HCT116 (cell line): Measurements from ENCODE around the gene MOK. TPM values are rescaled to one million over a fixed set of nuclear protein-coding genes. Genes with fewer than 3 reads are reported as not detected.

Experiments
- ATAC-seq: fragments of 200-7000 bp; cut with Tn5 transposase; 2 replicates; pipeline ENCODE4 v1.9.1; 2020; ENCODE audit warnings: mild to moderate bottlenecking, moderate library complexity
- BruUV-seq: library from RNA; stranded (reverse); fragments of 400-500 nt; replicated peaks from 2 replicates; lab custom pipeline; 2021; lab: Mats Ljungman, UMichigan
- CTCF ChIA-PET: fragments of 300-600 bp; sonication (Branson Sonifier 250); formaldehyde crosslinking; loops from one replicate; lab custom pipeline; 2021; ENCODE audit warnings: antibody characterized with exemption; lab: Charles Lee
- POLR2A ChIA-PET: fragments of 300-600, 350-600 bp; sonication (Branson Sonifier 250); formaldehyde crosslinking; loops from one replicate; lab custom pipeline; 2021; ENCODE audit warnings: antibody characterized with exemption; lab: Charles Lee
- RAD21 ChIA-PET, 2 experiments: fragments of 300-600 bp; sonication (Branson Sonifier 250); formaldehyde crosslinking; loops; one replicate each; lab custom pipeline; 2023; ENCODE audit warnings: low total read pairs in 2 of 2; ENCODE audit not compliant: uncharacterized antibody in 2 of 2, unreplicated experiment in 2 of 2, low non-redundant PET in 1 of 2; lab: Charles Lee
- DNase-seq: peaks from one replicate; pipeline ENCODE4 v3.0.0-alpha.2; 2010; ENCODE audit warnings: low read depth, low spot score
- H2AFZ ChIP-seq: fragments of 200-600 bp; shearing (Covaris generic), sonication (generic); 2 replicates; pipeline ENCODE4 v1.6.1; 2017; ENCODE audit warnings: low read depth, mixed run types, mixed read lengths, antibody characterized with exemption, low read length; ENCODE audit not compliant: poor library complexity, severe bottlenecking
- H3K27ac ChIP-seq: 2 replicates; pipeline ENCODE4 v1.5.1; 2012; ENCODE audit warnings: low read depth, low read length
- H3K27me3 ChIP-seq: fragments of 200-600 bp; sonication (generic); 2 replicates; pipeline ENCODE4 v1.6.1; 2016; ENCODE audit warnings: mixed run types, low read length, mixed read lengths; ENCODE audit not compliant: insufficient read depth
- H3K36me3 ChIP-seq, 2 experiments: fragments of 200-500 bp in 1 of 2; fragments of 200-600 bp in 1 of 2; sonication (Bioruptor generic) in 1 of 2; sonication (generic) in 1 of 2; 2 replicates each; pipeline versions ENCODE4 v1.5.1 to v1.6.1; 2014 to 2016; ENCODE audit warnings: low read length in 2 of 2, inconsistent platforms in 1 of 2, mixed read lengths in 1 of 2, mixed run types in 1 of 2; ENCODE audit not compliant: insufficient read depth in 2 of 2, control insufficient read depth in 1 of 2
- H3K4me1 ChIP-seq, 2 experiments: fragments of 200-600 bp in 1 of 2; sonication (generic) in 1 of 2; 2 replicates each; pipeline versions ENCODE4 v1.5.1 to v1.6.1; 2012 to 2017; ENCODE audit warnings: low read length in 2 of 2, inconsistent platforms in 1 of 2, mild to moderate bottlenecking in 1 of 2, mixed read lengths in 1 of 2, mixed run types in 1 of 2, moderate library complexity in 1 of 2; ENCODE audit not compliant: insufficient read depth in 2 of 2, control insufficient read depth in 1 of 2
- H3K4me2 ChIP-seq: fragments of 200-600 bp; sonication (generic); 2 replicates; pipeline ENCODE4 v1.6.1; 2017; ENCODE audit warnings: mixed run types, low read length, mixed read lengths
- H3K4me3 ChIP-seq, 2 experiments: fragments of 200-600 bp in 1 of 2; sonication (generic) in 1 of 2; replicated peaks in 1 of 2; 2 replicates each; pipeline ENCODE4 v1.5.1; 2011 to 2016; ENCODE audit warnings: low read length in 2 of 2, control low read depth in 1 of 2, low read depth in 1 of 2, mild to moderate bottlenecking in 1 of 2, mixed read lengths in 1 of 2, mixed run types in 1 of 2
- H3K79me2 ChIP-seq: fragments of 200-600 bp; sonication (generic); 2 replicates; pipeline ENCODE4 v1.6.1; 2017; ENCODE audit warnings: mild to moderate bottlenecking, mixed run types, low read length, moderate library complexity, mixed read lengths; ENCODE audit not compliant: insufficient read depth
- H3K9ac ChIP-seq: fragments of 200-600 bp; sonication (generic); 2 replicates; pipeline ENCODE4 v1.6.1; 2016; ENCODE audit warnings: low read length, mixed read lengths
- H3K9me2 ChIP-seq: fragments of 200-600 bp; sonication (generic), shearing (Covaris generic); 2 replicates; pipeline ENCODE4 v1.6.1; 2017; ENCODE audit warnings: mixed run types, mild to moderate bottlenecking, moderate library complexity; ENCODE audit not compliant: insufficient read depth
- H3K9me3 ChIP-seq, 2 experiments: fragments of 200-500 bp in 1 of 2; fragments of 200-600 bp in 1 of 2; sonication (Bioruptor generic) in 1 of 2; sonication (generic) in 1 of 2; 2 replicates each; pipeline ENCODE4 v1.6.1; 2014 to 2017; ENCODE audit warnings: low read length in 2 of 2, mixed read lengths in 2 of 2, inconsistent platforms in 1 of 2, low read depth in 1 of 2, mild to moderate bottlenecking in 1 of 2, mixed run types in 1 of 2, moderate library complexity in 1 of 2; ENCODE audit not compliant: control insufficient read depth in 1 of 2, insufficient read depth in 1 of 2
- H4K20me1 ChIP-seq: fragments of 200-600 bp; sonication (generic), shearing (Covaris generic); 2 replicates; pipeline ENCODE4 v1.6.1; 2017; ENCODE audit warnings: mixed run types, mild to moderate bottlenecking, moderate library complexity; ENCODE audit not compliant: insufficient read depth
- CBX3 ChIP-seq: IDR thresholded peaks from 2 replicates; pipeline ENCODE4 v1.6.1; 2012; ENCODE audit warnings: low read depth
- CEBPB ChIP-seq: IDR thresholded peaks from 2 replicates; pipeline ENCODE4 v1.6.1; 2012; ENCODE audit warnings: low read depth
- EGR1 ChIP-seq: IDR thresholded peaks from 2 replicates; pipeline ENCODE4 v1.6.1; 2012; ENCODE audit warnings: low read depth
- FOSL1 ChIP-seq: IDR thresholded peaks from 2 replicates; pipeline ENCODE4 v1.6.1; 2012; ENCODE audit warnings: low read depth
- MAX ChIP-seq: IDR thresholded peaks from 2 replicates; pipeline ENCODE4 v1.6.1; 2012
- POLR2A ChIP-seq: IDR thresholded peaks from 2 replicates; pipeline ENCODE4 v1.7.0; 2011; ENCODE audit warnings: borderline replicate concordance; ENCODE audit not compliant: insufficient read depth, insufficient read length; ENCODE audit errors: extremely low read depth
- RAD21 ChIP-seq: IDR thresholded peaks from 2 replicates; pipeline ENCODE4 v1.6.1; 2012; ENCODE audit warnings: low read depth, mild to moderate bottlenecking
- REST ChIP-seq: IDR thresholded peaks from 2 replicates; pipeline ENCODE4 v1.6.1; 2012; ENCODE audit warnings: low read depth
- SP1 ChIP-seq: IDR thresholded peaks from 2 replicates; pipeline ENCODE4 v1.6.1; 2012; ENCODE audit warnings: low read depth
- TCF7L2 ChIP-seq: IDR thresholded peaks from 2 replicates; pipeline ENCODE4 v1.7.0; 2011; ENCODE audit warnings: borderline replicate concordance, inconsistent platforms; ENCODE audit not compliant: insufficient read depth, insufficient read length; ENCODE audit errors: extremely low read depth
- ZFX ChIP-seq: fragments of 450-650 bp; IDR thresholded peaks from 2 replicates; pipeline ENCODE4 v1.6.1; 2017
- intact Hi-C: fragments of 100-400 bp; cut with micrococcal nuclease; formaldehyde crosslinking; loops from 2 replicates; pipeline ENCODE4 v1.10.0; 2022
- total RNA-seq: library from RNA; stranded (reverse); gene quantifications from one replicate; pipeline ENCODE4 v1.2.1, GENCODE V29; 2021; ENCODE audit not compliant: unreplicated experiment

Gene MOK
- total RNA-seq, 1 experiment from 2014 or later, result 9.4 TPM

GRCh38 chr14:102212845-102213244, 92.1 kb downstream of the MOK start:
- no peak overlapping the region for H3K27ac ChIP-seq
- intact Hi-C loops, result no loop called here
- H3K4me1 ChIP-seq, result no peaks in the 10 kb centered on the region
- H3K4me3 ChIP-seq, result no peak overlapping the region
- RAD21 ChIA-PET, result no interaction called here
- no peak overlapping the region for H3K4me2 ChIP-seq
- POLR2A ChIA-PET, result no interaction called here
- no peak for DNase-seq
- H3K9me3 ChIP-seq, result no peaks in the 10 kb centered on the region
- no peaks in the 10 kb centered on the region for H4K20me1 ChIP-seq
- no TSS peak for BruUV-seq
- peaks cover 2 to 6% of the 10 kb centered on the region in 2 experiments; a peak in 1 of 4 replicates for H3K36me3 ChIP-seq
- TF ChIP-seq FOSL1, result no peak
- TF ChIP-seq CBX3, result no peak
- no peak for TF ChIP-seq TCF7L2
- no peak for TF ChIP-seq REST
- no peak for ATAC-seq
- peaks cover 30% of the 10 kb centered on the region for H3K79me2 ChIP-seq
- H3K9ac ChIP-seq, result no peak overlapping the region
- CTCF ChIA-PET, result no interaction called here
- no peaks in the 10 kb centered on the region for H3K27me3 ChIP-seq
- H3K9me2 ChIP-seq, result no peaks in the 10 kb centered on the region
- no peak overlapping the region for H2AFZ ChIP-seq

- H3K36me3 ChIP-seq, result peaks cover 2 to 6% of the 10 kb centered on the region in 2 experiments; a peak in 1 of 4 replicates
- H3K4me1 ChIP-seq, result no peaks in the 10 kb centered on the region
- ATAC-seq, result no peak
- H3K27me3 ChIP-seq, result no peaks in the 10 kb centered on the region
- CTCF ChIA-PET, result no interaction called here
- H3K27ac ChIP-seq, result no peak overlapping the region
- no peaks in the 10 kb centered on the region for H3K9me2 ChIP-seq
- DNase-seq, result no peak
- no peak for TF ChIP-seq SP1
- no peak for TF ChIP-seq EGR1
- no peak for TF ChIP-seq CBX3
- TF ChIP-seq POLR2A, result no peak
- no peak for TF ChIP-seq MAX
- TF ChIP-seq CEBPB, result no peak
- TF ChIP-seq ZFX, result no peak
- TF ChIP-seq REST, result no peak
- TF ChIP-seq FOSL1, result no peak
- no peak for TF ChIP-seq RAD21
- H3K79me2 ChIP-seq, result peaks cover 30% of the 10 kb centered on the region
- H3K4me3 ChIP-seq, result no peak overlapping the region
- RAD21 ChIA-PET, result no interaction called here
- H3K4me2 ChIP-seq, result no peak overlapping the region
- no TSS peak for BruUV-seq
- no peaks in the 10 kb centered on the region for H3K9me3 ChIP-seq
- H2AFZ ChIP-seq, result no peak overlapping the region
- intact Hi-C loops, result no loop called here
- POLR2A ChIA-PET, result no interaction called here
- no peak overlapping the region for H3K9ac ChIP-seq
- H4K20me1 ChIP-seq, result no peaks in the 10 kb centered on the region
Observed at GRCh38 chr14:102212356-102212755, 92.6 kb downstream of the MOK start.
